GM19023 (cell line): ENCODE results near the gene JUN.
"Not testable (repeated sequence)": the region's sequence is repeated elsewhere in the genome, so short reads cannot be mapped to it uniquely, and the experiment has no call there.

Experiments
- ATAC-seq: cut with Tn5 transposase; IDR thresholded peaks from one replicate; pipeline ENCODE4 v1.9.1; 2021; ENCODE audit warnings: mild to moderate bottlenecking, moderate library complexity; ENCODE audit not compliant: unreplicated experiment

The JUN gene

GRCh38 chr1:58809325-58810010 lies 25.6 kb upstream of the JUN start:
- no peak for ATAC-seq

GRCh38 chr1:58808077-58808476 lies 24.2 kb upstream of the JUN start:
- no peak for ATAC-seq

- peak; percentile 67 for ATAC-seq
Observed at GRCh38 chr1:58805716-58806571, 22.1 kb upstream of the JUN start.

GRCh38 chr1:58804853-58805565 lies 21.2 kb upstream of the JUN start:
- peak; percentile 20 for ATAC-seq

- no peak for ATAC-seq
Observed at GRCh38 chr1:58803858-58804257, 20.0 kb upstream of the JUN start.

- ATAC-seq, result no peak
Observed at GRCh38 chr1:58802640-58803399, 19.0 kb upstream of the JUN start.

- ATAC-seq, result not testable (repeated sequence)
Observed at GRCh38 chr1:58801286-58801685, 17.4 kb upstream of the JUN start.

- ATAC-seq, result no peak
Observed at GRCh38 chr1:58799650-58800049, 15.8 kb upstream of the JUN start.

GRCh38 chr1:58798910-58799442 lies 15.1 kb upstream of the JUN start:
- ATAC-seq, result no peak

- no peak for ATAC-seq
Observed at GRCh38 chr1:58796416-58796815, 12.6 kb upstream of the JUN start.

- no peak for ATAC-seq
Observed at GRCh38 chr1:58794585-58794984, 10.7 kb upstream of the JUN start.

- ATAC-seq, result no peak
Observed at GRCh38 chr1:58792846-58793245, 9.0 kb upstream of the JUN start.

- no peak for ATAC-seq
Observed at GRCh38 chr1:58791106-58791505, 7.3 kb upstream of the JUN start.

- no peak for ATAC-seq
Observed at GRCh38 chr1:58789996-58790660, 6.3 kb upstream of the JUN start.

- ATAC-seq, result no peak
Observed at GRCh38 chr1:58789322-58789856, 5.5 kb upstream of the JUN start.

GRCh38 chr1:58788259-58788658 lies 4.4 kb upstream of the JUN start:
- ATAC-seq, result no peak

GRCh38 chr1:58786927-58787245 lies 3.0 kb upstream of the JUN start:
- ATAC-seq, result no peak

- ATAC-seq, result no peak
Observed at GRCh38 chr1:58786184-58786926, 2.5 kb upstream of the JUN start.

- no peak for ATAC-seq
Observed at GRCh38 chr1:58785442-58786058, 1.7 kb upstream of the JUN start.
